ENCODE data around the gene PPM1G.
"Not testable (repeated sequence)": the region's sequence is repeated elsewhere in the genome, so short reads cannot be mapped to it uniquely, and the experiment has no call there.

The PPM1G gene

DNA sequence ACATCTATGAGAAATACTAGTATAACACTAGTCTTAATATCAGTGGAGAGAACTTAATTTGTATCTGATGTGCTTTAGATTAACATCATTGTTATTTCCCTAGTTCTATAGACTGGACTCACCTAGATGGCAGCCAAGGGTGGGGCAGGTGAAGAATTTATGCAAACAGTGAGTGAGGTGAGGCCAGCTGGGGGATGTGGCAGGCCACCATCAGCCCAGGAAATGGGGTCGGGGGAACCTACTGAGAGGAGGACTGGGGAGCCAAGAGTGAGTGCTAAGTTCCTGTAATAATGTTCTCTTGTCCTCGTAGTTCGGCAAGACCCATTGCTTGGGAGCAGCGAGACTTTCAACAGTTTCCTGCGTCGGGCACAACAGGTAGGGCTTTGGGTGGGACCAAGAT, 36.5 kb downstream of the PPM1G start:
- DNase-seq, result no peak

DNA sequence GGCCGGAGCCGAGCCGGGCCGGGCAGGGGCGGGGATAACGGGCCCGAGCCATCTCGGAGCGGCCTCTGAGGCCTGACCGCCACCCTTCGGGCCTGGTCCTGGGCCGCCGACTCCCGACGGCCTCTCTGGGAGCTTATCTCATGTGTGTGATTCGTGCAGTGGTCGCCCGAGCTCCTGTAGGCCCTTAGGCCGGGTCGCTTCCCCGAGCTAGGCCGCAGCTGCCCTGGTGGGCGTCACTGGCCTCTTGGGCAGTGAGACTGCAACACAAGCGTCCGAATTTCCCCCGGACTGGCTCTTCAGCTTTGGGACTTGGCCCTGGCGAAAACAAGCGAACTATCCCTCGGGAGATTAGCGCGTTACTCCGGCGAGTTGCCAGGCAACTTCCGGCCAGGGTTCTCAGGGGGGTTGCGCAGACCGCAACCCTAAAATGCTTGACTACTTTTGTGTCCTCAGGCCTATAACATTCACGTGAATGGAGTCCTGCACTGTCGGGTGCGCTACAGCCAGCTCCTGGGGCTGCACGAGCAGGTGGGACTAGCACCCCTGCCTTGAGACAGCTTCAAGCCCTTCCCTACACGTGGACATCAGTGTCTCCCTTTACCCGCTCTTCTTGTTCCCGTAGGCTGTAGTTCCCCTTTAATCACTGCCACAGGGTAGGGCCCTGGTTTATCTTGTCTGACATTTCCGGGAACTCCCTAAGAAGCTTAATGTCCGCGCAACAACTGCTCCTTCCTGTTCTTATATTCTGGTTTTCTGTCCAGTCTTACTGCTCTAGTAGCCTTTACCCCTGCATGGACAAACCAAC, 38.4 kb downstream of the PPM1G start:
- peak; percentile 47 for DNase-seq

DNA sequence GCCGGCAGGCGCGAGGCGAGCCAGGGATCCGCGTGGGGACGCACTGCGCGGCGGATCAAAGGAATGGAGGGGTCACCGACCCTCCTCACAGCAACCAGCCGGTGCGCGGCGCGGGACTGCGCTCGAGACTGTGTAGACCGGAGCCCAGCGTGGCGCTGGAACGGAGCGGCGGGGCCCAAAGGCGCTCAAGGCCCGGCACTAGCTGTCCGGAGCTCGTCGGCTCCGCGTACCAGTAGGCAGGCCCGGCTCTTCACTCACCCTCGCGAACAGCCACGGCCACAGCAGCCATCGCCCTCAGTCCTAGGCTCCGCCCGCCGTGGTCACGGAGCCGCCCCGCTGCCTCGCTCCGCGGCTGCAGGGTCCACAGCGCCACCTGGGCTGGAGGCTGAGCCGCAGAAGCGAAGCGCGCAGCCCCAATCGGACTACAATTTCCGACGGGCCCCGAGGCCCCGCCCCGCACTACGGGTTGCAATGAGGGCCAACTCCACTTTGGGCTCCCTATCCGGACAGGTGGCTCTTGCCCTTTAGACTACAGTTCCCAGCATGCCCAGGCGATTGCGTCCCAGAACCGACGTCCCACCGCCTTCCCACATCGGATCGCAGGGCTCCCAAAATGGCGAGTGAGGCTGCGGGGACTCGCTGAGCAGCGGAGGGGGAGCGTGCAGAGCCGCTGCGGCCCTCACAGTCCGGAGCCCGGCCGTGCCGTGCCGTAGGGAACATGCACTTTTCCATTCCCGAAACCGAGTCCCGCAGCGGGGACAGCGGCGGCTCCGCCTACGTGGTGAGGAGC, 39.2 kb downstream of the PPM1G start, which contains the start of the genes EIF2B4 and SNX17:
EIF2B4 (minus strand) TSS at position 313 of the 790 bp plus-strand sequence; CDS start at position 289, 24 bp downstream.
SNX17 (plus strand) TSS at position 591 of the 790 bp plus-strand sequence; CDS start at position 719, 128 bp downstream.
- peak; percentile 100 for DNase-seq

DNA sequence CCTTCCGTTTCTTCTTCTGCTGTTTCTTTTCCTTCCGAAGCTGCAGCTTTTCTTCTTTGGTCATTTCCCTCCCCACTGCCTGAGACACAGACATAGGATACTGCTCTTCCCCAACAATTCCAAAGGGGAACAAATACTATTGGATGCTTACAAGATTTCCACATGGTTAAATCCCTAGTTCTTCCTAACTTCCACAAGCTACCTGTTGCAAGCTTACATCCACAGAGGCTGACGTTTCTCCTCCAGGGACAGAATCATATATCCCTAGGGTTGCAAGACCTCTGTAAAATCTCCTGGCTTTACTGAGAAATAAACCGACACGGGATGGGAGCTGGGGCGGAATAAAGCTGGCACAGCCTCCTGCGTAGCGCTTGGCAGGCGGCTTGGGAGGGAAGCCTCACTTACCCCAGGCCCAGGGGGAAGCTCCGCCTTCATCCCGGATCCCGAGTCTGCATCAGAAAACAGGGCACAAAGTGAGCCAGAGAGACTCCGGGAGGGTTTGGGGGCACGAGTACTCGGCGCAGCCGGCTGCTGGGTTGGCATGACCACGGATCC, 39.8 kb downstream of the PPM1G start:
- no peak for DNase-seq

DNA sequence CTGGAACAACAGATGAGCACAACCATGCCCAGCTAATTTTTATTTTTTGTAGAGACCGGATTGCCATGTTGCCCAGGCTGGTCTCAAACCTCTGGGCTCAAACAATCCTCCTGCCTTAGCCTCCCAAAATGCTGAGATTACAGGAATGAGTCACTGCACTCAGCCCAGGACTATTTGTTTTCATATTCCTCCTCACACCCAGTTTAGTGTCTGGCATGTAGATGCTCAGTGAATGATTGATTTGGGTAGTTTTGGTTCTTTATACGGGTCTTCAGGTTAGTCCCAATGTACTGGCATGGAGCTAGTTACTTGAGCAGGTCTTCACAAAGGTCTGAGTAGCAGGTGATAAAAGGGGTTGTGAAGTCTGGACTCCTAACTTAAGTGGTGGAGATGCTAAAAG, 45.5 kb downstream of the PPM1G start:
- no peak for DNase-seq

DNA sequence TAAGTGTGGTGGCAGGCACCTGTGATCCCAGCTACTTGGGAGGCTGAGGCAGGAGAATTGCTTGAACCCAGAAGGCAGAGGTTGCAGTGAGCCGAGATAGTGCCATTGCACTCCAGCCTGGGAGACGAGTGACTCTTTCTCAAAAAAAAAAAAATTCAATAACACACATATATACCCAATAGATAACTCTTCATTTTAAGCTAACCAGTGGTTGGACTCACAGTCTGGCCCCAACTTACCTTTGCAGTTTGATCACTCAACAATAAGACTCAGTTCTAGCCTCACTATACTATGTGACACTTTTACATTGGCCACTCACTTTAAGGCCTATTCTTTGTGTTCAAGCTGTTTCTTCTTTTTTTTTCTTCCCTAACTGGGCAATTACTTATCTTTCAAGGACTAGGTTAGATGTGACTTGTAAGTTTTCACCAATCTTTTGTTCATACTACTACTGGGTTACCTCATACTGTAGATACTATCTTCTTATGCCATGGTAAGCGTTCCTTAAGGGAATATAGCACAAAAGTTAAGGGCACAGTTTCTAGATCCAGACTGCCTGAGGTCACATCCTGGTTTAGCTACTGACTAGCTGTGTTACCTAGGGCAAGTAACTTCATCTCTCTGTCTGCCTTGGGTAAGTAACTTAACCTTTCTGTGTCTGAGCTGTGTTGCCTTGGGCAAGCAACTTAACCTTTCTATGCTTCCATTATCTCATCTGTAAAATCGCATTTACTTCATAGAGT, 46.5 kb downstream of the PPM1G start:
- no peak for DNase-seq

DNA sequence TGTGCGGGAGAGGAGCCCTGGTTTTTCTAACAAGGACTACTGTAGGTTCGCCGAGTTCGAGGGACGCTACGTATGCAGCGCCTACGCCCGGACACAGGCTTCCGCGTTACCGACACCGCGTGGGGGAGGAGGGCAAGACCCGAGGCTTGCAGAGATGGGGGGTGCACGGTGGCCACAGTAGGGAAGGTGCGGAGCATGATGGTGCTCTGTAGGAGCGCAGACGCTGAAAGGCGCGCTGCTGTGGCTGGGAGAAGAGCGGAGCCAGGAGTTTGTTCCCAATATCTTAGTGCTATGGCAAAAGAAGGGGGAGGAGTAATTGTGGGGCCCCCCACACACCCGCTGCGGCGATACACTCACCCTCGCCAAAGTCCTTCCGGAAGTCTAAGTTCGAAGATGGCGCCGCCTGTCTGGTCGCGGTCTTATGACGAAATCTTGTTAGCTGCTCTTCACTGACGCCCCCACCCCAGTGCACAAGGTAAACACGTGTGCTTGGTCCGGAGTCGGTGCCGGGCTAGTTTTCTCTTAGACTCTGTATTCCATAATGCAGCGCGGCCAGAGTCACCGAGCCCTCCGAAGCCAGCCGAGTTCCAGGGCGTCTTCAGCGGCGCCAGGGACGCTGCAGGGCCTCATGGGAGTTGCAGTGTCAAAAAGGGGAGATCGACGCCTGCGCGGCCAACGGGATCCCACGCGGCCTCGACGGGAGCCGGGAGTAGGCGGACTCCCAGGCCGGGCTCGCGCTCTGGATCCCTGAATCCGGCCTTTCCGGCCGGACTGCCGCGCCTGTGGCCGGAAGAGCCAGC, 52.8 kb downstream of the PPM1G start, which contains the start of gene GTF3C2:
GTF3C2 (minus strand) TSS at position 383 of the 800 bp plus-strand sequence. CDS start 13,210 bp downstream, outside the sequence.
- peak; percentile 94 for DNase-seq

DNA sequence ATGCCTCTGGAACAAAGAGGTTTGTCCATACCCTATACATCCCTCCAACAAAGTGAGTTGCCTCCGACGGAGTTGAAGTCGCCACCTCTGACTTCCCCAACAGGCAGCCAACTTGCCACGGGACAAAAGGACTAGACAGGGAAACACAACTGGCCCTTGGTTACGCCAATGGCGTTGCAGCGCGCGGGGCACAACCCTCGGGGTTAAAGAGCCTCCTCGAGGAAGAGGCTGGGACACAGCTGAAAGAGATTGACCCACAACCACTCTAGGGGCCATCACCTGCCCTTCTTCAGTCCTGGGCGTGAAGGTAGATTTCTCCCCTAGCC, 53.4 kb downstream of the PPM1G start:
- no peak for DNase-seq

DNA sequence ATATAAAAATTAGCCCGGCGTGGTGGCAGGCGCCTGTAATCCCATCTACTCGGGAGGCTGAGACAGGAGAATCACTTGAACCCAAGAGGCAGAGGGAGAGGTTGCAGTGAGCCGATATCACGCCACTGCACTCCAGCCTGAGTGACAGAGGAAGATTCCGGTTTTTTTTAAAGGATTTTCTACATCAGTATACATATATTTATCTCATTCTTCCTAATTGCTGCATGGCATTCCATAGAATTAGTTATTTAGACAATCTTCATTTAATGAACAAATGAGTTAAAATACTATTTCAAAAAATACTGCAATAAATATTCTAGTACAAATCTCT, 54.8 kb downstream of the PPM1G start:
- DNase-seq, result no peak

DNA sequence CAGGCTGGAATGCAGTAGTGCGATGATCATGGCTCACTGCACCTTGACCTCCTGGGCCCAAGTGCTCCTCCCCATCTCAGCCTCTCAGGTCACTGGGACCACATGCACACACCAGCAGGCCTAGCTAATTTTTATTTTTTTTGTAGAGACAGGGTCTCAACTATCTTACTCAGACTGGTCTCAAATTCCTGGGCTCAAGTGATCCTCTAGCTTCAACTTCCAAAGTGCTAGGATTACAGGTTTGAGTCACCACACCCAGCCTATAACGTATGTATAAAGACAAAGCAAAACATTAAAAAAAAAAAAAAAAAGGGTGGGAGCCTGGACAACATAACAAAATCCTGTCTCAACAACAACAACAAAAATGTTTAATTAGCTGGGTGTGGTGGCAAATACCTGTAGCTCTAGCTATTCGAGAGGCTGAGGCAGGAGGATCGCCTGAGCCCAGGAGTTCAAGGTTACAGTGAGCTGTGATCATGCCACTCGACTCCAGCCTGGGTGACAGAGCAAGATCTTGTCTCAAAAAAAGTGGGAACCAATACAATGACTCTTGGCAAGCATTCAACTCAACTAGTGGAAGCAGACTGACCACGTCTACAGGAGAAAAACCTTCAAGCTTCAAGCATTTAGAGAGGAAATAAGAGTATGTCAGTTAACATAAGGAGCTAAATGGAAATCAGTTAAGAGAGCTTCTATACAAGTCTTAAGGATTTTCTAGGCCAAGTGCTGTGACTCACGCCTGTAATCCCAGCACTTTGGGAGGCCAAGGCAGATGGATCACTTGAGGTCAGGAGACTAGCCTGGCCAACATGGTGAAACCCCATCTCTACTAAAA, 55.4 kb downstream of the PPM1G start:
- no peak for DNase-seq

DNA sequence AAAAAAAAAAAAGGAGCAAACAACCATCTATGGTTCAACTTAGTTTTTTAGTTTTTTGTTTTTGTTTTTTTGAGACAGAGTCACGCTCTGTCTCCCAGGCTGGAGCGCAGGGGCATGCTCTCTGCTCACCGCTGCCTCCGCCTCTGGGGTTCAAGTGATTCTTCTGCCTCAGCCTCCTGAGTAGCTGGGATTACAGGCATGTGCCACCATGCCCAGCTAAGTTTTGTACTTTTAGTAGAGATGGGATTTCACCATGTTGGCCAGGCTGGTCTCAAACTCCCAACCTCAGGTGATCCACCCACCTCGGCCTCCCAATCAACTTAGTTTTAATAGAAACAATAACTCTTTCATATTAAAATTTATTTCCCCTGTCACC, 56.0 kb downstream of the PPM1G start:
- not testable (repeated sequence) for DNase-seq

DNA sequence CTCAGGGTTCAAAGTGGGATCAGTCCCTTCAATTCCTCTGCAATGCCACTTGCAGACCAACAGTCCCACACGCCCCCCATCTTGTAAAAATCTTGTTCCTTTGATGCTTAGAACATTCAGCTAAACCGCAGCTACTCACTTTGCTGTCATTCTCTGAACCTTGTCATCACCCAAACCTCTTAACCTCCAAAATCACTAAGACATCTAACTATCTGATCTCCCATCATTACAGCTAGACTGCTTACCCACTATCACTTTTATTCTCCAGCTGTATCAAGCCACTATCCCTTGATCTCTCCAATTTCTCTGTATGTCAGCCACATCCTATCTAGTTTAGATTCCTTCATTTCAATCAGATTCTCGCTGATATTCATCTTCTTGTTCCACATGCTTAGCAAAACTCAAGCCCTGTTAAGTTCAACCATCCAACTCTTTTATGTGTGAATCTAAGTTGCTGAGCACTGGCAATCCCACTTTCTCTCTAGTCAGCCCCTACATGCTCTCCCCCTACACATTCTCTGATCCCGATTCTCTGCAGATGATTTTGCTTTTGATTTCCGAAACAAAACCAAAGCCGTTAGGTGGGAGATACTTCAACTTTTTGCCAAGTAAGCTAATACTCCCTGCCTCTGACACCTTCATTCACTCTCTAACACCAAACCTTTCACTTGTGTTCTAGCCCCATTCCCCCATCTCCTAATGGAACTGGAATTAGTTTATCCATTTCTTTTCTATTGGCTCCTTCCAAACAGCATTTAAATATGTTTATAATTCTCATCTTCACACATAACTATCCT, 57.4 kb downstream of the PPM1G start:
- DNase-seq, result peak; percentile 8

DNA sequence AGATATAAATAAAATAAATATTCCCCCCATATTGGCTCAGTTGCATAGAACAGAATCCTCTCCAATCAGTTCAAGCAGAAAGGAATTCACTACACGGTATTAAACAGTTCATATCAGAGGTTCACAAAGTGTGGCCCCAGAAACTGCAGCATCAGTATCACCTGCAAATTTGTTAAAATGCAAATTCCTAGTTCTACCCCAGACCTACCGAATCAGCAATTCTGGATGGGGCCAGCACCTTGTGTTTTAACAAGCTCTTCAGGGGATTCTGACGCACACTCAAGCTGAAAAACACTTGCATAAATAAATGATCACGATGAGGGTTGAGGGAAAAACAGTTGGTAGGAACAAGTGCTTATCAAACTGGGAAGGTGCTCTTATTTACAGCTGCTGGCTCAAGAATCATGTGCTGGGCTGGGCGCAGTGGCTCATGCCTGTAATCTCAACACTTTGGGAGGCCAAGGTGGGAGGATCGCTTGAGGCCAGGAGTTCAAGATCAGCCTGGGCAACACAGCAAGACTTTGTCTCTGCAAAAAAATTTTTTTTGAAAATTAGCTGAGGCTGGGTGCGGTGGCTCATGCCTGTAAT, 59.2 kb downstream of the PPM1G start:
- no peak for DNase-seq

DNA sequence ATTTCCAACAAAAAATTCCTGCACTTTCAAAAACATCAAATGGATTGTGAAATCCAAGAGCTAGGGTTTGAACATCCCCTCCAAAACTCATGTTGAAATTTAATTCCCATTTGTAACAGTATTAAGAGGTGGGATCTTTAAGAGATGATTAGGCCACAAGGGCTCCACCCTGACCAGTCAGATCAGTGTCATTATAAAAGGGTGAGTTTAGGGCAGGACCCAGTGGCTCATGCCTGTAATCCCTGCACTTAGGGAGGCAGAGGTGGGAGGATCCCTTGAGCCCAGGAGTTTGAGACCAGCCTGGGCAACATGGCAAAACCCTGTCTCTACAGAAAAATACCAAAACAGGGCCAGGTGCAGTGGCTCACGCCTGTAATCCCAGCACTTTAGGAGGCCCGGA, 61.8 kb downstream of the PPM1G start:
- no peak for DNase-seq

DNA sequence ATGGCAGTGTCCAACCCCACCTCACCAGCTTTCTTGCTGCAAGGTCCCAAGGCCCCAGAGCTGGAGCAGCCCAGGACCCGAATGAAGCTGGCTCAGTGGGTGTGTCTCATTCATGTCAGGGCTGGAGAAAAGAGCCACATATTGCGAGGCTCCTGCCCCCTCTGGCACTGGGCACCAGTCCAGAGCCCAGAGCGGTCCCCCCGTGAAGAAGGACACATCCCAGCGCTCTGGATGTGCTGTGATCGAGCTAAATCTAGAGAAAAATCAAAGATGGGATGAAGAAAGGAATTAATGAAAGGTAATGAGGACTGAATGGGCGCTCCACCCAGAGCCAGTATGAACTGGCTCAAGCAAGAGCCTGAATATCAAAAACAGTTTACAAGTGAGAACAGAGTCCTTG, 73.2 kb downstream of the PPM1G start:
- no peak for DNase-seq

DNA sequence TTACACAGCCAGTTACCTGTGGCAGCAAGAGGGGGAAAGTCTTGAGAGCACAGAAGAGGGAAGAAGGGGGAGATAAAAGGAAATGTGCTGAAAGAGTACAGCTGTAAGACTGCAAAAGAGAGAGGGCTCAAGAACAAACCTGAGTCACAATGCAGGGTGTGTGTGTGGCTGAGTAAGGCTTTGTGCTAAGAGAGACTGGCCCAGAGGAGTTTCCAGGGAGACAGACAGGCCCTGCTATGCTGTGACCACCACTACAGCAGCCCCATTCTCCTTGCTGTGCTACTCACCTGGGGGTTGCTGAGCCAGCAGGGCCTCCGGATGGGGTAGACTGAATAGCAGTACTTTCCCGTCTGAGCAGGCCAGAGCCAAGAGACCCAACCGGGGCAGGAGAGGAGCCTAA, 74.1 kb downstream of the PPM1G start:
- DNase-seq, result no peak
